Activated CD8-positive, alpha-beta memory T cell treated with anti-CD3 and anti-CD28 coated beads for 4 hours (primary cell): ENCODE results near the gene SYNJ2.
A peak's percentile ranks its signal among the peaks of the same experiment; 100 is the strongest.

Experiments used
- DNase-seq, 2 donors: peaks; one replicate each; pipeline ENCODE4 v3.0.0-alpha.2; 2020; ENCODE audit warnings: low read depth in 2 of 2

The SYNJ2 gene

GRCh38 chr6:158027590-158028285 lies 46.1 kb downstream of the SYNJ2 start:
- DNase-seq: no peak

DNA sequence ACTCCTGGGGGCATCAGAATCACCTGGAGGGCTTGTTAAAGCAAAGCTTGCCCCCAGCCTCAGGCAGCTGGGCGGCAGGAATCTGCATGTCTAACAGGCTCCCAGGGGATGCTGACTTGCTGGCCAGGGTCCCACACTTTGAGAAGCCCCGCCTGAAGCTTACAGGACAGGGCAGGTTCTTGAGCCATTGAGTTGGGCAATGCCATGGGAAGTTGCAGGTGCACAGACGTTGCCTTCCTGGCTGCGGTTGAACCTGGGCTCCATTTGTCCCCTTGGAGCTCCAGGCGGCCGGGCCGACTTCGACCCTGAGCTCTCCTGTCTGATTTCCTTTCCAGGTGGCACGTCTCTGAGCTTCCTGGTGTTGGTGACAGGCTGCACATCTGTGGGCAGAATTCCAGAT lies 46.8 kb downstream of the SYNJ2 start:
- no peak for DNase-seq

- no peak for DNase-seq
Measured at GRCh38 chr6:158028876-158029275, 47.2 kb downstream of the SYNJ2 start.

DNA sequence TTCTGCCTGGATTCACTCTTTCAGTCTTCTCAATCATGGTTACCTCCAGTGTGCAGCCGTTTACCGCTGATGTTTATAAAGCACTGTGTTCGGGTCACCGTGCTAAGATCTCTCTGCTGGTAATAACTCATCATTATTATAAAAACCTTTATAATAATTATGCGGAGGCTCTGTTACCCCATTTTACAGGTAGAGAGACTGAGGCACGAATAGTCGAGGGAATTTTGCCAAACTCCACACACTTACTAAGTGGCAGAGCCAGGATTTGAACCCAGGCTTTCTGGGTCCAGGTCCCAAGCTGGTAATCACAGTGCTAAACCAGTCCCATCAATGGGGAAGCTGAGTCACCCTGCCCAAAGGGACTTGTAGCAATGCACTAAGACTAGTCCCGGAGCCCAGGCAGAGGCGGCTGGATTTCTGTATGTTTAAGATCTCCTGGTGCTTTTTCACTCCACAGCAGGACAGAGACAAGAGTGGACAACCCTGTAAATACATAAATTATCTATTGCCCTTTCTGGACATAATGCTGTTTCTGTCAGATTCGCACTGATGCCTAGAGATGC lies 48.1 kb downstream of the SYNJ2 start:
- no peak for DNase-seq

DNA sequence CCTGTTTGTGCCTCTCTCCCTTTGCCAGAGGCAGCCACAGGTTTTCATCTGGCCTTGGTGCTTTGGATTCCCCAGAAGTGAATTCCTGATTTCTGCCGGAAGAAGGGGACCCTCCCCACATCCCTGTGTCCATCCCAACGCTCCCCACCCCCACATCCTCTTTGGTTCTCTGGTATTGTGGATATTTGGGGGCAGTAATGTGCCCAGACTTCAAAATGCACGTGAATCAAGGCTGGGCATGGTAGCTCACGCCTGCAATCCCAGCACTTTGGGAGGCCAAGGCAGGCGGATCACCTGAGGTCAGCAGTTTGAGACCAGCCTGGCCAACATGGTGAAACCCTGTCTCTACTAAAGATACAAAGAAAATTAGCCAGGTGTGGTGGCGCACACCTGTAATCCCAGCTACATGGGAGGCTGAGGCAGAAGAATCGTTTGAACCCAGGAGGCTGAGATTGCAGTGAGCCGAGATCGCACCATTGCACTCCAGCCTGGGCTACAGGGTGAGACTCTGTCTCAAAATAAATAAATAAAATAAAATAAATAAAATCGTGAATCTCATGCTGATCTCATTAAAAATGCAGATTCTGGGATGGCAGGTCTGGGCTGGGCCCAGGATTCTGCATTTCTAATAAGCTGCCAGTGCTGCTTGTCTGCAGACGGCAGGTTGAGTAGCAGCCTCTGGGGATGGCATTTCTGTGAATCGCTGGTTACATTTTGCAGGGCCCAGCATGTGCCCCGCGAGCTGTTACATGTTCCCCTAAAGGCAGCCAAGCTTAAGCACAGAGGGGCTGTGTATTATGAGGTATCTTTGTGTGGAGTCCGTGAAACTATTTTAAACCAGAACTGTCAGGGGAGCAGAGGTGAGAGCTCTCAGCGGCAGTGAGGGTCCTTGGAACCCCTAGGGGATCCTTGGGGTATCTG lies 49.0 kb downstream of the SYNJ2 start:
- DNase-seq: no peak

DNA sequence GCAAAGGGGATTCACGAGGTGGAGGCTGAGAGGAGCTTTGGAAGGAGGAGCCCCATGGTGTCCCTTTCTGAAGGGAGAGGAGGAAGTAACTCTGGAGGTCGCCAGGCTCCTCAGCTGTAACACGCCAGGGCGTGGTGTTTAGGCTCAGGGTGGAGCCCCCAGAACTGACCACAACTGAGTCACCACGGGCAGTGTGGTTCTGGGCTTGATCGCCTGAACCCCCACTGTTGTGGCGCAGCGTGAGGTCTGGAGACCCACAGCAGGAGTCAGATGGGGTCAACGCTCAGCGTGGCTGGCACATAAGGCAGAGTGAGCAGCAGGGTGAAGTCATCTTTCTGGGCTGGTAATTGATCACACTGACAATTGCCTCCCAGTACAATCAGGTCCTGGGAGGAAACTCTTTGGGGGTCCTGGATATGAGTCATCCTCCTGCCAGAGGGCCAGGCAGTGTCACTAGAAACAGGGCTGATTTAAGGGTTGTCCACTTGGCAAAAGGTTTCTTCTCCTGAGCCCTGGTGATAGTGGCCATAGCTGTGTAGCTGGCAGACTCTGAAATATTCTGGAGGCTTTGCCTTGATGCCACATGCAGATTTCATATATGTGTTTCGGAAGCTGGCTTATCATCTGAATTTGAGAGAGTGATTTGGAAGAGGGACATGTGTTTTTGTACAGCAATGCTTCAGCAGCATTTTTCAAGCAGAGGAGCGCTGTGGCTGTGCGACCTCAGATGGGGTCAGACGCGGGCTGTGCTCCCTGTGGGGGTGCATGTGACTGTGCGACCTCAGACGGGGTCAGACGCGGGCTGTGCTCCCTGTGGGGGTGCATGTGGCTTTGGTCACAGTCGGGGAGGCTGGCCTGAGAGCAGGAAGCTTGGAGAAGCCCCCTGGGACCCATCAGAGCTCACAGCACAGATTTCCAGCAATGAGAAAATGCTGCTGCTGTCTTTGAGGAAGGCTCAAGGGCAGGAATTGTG lies 50.0 kb downstream of the SYNJ2 start:
- peak; percentile 29 to 40 for DNase-seq

DNA sequence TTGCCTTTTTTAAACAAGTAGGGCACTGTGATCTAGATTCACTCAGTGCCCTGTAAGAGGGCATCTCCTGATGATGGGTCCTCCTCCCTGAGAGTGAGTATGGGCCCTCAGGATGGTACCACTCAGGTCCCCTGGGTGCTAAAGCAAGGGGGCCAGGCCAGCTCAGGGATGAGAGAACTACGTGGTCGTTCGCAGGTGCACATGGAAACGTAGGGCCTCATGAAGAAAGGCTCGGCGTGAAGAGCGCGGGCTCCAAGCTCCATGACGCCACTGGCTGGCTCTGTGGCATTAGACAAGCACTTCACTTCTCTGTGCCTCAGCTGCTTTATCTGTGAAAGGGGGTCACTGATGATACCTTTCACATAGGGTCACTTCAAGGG lies 50.7 kb downstream of the SYNJ2 start:
- DNase-seq: no peak

GRCh38 chr6:158033077-158033750 lies 51.6 kb downstream of the SYNJ2 start:
- no peak for DNase-seq

DNA sequence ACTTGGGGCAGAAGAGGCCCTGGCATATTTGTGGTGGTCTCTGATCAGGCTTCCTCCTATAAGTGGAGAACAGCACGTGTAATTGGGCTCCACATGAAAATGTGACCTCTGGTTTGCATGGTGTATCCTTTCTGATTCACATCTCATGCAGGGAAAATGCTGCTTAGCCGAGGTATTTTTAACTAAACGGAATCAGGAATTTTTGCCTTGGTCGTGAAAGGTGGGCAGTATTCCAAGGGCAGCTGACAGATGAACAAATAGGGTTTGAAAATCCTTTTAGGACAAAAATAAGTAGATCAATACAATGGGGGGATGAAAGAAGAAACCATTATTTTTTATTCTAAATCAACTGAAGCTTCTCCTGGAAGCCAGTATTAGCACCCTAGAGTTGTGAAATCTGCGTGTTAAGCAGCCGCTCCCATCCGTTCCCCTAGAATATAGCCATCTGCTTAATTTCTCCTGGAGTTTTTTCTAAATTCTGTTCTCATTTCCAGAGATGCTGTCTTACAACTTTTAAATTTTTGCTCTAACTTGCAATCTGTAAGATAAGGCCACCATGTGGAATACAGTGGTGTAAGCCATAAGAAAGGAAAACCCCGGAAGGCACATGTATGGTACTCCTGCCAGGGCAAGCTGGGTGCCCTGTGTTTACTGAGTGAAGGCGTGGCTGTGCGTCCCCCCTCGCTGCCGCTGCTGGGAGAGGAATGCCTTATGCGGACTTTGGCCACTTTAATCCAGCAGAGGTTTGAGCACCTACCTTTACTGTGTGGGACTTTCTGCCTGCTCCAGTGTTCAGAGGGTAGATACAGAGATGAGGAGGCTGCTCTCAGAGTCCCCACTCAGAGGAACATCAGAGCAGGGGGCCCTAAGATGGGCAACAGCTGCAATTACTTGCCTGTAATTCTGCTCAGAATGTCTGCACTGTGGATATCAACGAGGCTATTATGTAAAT lies 52.4 kb downstream of the SYNJ2 start:
- DNase-seq: no peak

DNA sequence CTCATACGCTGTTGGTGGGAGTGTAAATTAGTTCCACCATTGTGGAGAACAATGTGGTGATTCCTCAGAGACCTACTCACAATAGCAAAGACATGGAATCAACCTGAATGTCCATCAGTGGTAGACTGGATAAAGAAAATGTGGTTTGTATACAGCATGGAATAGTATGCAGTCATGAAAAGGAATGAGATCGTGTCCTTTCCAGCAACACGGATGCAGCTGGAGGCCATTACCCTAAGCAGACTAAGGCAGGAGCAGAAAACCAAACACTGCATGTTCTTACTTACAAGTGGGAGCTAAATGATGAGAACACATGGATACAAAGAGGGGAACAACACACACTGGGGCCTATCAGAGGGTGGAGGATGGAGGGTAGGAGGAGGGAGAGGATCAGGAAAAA lies 54.6 kb downstream of the SYNJ2 start:
- no peak for DNase-seq

DNA sequence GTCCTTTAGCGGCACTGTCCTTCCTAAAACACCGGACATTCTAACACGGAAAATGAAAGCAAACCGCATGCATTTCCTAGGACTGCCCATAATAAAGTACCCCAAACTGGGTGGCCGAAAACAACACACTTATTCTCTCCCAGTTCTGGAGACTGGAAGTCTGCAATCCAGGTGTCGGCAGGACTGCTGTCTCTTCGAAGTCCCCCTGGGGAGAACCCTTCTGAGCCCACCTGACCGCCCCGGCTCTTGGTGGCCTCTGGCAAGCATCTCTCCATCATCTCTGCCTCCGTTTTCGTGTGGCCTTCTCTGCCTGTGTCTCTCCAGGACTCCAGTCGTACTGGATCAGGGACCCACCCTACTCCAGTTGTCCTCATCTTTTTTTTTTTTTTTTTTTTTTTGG lies 55.4 kb downstream of the SYNJ2 start:
- no peak for DNase-seq

DNA sequence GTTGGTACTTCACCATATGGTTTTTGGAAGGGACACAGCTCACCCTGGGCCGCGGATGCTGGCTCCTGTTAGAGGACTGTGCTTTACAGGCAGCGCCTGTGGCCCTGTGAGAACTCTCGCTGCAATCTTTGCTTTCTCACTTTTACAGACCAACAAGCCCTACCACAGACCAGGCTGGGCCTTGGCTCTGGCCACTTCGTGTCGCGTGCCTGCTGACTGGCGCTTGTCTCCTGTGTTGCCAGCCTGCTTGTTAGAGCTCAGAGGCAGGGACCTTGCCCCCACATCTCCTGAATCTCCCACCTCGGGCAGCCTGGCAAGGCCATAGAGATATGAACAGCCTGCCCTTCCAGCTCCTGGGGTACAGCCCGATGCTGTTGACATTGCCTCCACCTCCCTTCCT lies 56.1 kb downstream of the SYNJ2 start:
- no peak for DNase-seq

GRCh38 chr6:158038291-158039177 lies 56.9 kb downstream of the SYNJ2 start:
- no peak for DNase-seq

DNA sequence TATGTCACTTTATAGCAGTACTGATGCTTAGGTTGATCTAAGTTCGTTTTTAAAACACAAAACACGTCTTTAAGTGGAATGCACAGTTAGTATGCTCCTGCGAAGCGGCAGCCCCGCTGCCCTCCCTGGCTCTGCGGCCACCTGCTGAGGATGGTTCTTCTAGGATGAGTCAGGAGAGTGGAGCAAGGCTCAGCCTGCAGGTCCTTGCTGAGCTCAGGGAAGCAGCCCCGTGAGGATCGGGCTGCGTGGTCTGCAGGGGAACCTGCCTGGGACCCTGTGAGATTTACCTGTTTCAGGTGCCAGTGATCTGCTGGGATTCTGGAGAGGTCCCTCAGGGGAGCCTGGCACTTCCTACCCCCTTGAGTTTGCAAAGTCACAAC lies 57.5 kb downstream of the SYNJ2 start:
- DNase-seq: no peak

GRCh38 chr6:158039571-158040050 lies 57.9 kb downstream of the SYNJ2 start:
- DNase-seq: no peak

- DNase-seq: peak in 1 of 2 donors; percentile 29
Measured at GRCh38 chr6:158040051-158040803, 58.6 kb downstream of the SYNJ2 start.

- no peak for DNase-seq
Measured at GRCh38 chr6:158040804-158041347, 59.2 kb downstream of the SYNJ2 start.

DNA sequence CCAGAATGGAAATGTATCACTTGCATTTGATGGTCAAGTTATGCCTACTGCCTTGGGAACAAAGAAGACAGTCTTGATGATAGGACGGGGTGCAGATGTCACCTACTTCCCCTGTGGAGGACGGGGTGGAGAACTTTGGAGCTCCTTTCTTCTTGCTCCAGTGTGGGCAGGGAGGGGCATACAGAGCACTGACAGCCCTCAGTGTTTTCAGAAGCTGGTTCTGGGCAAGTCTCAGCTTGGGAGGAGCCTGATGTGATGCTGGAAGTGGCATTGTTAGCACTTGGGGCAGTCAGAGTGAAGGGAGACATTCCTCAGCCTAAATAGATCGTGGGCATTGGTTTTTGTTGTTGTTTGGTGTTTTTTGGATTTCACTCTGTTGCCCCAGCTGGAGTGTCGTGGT lies 59.7 kb downstream of the SYNJ2 start:
- DNase-seq: no peak
